GM12801 (cell line): ENCODE results near the gene CDKN2AIPNL.

Experiments
- TF ChIP-seq, protein P1 (sequence below): IDR thresholded peaks from one replicate; pipeline ENCODE4 v1.5.1; 2011; ENCODE audit warnings: control low read depth; ENCODE audit not compliant: insufficient read length; ENCODE audit errors: extremely low read depth

The CDKN2AIPNL gene

DNA sequence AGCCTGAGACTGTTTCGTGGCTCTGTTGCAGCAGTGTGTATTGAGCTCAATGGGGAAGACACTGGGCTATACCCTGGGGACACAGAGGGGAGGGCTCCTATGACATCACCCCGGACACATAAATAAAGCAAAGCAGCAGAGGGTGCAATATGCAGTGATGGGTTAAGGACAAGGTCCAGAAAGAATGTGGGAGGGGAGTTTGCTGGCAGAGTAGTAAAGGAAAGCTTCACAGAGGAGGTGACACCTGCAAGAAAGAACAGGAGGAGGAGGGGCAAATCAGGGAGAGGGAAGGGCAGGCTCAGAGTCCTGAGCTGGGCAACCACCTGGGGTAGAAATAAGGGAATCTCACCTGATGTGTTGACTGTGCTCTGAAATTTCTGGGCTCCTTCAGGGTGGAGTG, 35.3 kb upstream of the CDKN2AIPNL start:
- TF ChIP-seq, protein P1, sequence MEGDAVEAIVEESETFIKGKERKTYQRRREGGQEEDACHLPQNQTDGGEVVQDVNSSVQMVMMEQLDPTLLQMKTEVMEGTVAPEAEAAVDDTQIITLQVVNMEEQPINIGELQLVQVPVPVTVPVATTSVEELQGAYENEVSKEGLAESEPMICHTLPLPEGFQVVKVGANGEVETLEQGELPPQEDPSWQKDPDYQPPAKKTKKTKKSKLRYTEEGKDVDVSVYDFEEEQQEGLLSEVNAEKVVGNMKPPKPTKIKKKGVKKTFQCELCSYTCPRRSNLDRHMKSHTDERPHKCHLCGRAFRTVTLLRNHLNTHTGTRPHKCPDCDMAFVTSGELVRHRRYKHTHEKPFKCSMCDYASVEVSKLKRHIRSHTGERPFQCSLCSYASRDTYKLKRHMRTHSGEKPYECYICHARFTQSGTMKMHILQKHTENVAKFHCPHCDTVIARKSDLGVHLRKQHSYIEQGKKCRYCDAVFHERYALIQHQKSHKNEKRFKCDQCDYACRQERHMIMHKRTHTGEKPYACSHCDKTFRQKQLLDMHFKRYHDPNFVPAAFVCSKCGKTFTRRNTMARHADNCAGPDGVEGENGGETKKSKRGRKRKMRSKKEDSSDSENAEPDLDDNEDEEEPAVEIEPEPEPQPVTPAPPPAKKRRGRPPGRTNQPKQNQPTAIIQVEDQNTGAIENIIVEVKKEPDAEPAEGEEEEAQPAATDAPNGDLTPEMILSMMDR, result no peak

DNA sequence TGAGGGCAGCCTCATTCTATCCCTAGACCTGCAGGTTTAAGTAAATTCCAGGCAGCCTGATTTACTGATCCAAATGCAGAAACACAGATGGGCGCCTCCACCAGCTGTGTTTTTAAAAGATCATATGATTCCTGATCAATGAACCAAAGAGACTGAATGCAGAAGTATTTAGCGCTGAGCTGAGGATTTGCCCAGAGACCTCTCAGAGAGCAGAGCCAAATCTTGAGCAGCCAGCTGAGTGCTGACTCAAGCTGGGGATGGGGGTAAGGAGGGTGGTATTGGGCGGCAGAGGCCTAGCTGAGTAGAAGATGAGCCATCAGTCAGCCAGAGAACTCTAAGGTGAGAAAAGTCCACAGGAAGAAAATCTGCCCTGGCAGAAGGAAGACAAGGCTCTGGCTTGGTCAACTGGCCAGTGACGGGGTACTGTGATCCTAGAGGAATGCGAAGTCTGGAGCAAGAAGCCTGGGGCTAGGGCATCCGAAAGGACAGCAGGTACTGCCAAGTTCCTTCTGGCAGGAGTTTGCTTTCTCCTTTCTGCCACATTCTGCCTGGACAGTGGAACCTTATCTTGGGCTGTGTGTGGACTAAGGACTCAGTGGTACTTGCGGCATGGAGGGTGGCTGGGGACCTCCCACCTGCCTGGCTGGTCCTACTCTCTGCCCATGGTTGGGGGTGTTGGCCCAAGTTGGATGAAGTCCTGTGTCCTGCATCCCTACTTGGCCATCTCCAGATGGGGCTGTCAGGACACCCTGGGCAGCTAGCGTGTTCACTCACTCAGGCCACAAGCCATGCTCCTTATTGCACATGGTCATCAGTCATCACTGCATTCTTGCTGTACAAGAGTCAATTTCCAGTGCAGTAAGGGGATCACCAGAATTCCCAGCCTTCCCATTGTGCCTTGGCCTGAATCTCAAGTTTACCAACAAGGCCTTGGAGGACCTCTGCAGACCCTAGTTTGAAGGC, 34.5 kb upstream of the CDKN2AIPNL start:
- TF ChIP-seq, protein P1, result no peak

DNA sequence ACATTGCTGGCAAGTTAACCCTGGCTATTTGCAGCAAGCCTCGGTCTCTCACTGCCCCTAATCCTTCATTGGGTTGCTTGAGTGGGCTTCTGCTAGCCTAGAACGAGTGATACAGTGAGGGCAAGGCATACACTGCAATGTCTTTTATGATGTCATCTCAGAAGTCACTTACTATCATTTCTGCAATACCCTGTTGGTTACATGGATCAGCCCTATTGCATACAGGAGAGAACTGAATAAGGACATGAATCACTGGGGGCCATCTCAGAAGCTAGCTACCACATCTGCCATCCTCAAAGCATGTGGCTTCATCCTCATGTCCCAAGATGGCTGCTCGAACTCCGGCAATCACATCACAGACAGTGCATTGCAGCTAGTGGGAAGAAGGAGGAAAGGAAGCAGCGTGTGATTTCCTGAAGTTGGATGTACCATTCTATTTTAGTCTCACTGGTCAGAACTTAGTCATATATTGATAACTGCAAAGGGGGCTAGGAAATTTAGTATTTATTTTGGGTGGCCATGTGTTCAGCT, 33.3 kb upstream of the CDKN2AIPNL start:
- TF ChIP-seq, protein P1, result no peak

DNA sequence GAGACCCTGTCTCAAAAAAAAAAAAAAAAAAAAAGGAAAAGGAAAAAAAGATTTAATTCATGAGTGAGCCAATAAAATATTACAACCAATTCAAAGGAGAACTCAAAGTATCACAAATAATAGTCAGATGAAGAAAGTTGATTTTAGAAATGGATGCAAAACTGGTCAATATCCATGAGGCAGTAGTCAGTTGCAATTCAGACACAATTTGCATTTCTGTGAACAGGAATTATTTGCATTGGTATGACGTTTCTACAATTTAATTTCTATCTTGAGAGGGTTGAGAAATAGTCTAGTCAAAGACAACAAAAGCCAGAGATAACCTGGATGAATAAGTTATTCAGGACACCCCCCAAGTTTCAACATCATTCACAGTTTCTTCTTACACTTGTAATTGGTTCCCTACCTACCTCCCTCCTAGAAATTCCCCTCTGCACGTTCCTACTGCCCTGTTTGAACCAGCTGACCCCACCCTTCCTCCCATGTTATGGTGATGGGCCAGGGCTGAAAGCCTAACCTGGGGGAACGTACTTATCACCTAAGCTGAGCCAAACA, 28.6 kb upstream of the CDKN2AIPNL start:
- TF ChIP-seq, protein P1, result no peak

DNA sequence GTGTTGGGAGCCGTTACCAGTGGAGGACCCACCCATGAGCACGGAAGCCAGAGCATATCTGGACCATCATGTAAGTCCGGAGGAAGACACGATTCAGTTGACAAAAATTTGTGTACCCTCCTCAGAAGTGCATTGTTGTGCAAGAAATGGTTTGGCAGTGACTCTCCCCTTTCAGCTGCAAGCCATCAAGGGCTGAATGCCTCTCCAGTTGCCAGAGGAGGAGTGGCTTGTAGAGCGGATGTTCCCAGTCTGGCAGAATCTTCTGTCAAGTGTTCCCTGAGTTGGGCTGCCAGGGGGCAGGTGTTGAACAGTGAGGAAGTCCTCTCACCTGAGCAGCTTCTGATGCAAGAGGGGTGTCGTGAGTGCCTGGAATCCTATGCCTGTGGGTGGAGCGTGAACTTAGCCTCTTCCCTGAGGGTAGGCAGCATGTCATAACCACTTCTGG, 27.6 kb upstream of the CDKN2AIPNL start:
- TF ChIP-seq, protein P1, result no peak

DNA sequence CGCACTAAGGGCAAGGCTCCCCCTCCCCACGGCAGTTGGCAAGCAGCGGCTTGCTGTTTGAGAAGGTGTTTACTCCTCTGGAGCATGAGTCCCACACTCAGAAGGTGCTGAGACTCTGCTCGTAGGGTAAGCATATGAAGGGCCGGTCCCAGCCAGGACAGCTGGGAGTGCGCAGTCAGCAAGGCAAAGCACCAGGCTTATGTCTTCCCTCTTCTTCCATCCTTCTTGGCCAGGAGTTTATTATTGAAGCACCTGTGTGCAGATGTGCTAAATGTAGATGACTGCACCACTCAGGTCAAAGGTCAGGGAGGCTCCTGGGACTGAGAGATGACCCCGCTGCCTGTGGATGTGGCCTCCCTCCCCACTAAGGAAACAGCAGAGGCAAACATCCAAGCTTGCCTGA, 27.0 kb upstream of the CDKN2AIPNL start:
- TF ChIP-seq, protein P1, result no peak

DNA sequence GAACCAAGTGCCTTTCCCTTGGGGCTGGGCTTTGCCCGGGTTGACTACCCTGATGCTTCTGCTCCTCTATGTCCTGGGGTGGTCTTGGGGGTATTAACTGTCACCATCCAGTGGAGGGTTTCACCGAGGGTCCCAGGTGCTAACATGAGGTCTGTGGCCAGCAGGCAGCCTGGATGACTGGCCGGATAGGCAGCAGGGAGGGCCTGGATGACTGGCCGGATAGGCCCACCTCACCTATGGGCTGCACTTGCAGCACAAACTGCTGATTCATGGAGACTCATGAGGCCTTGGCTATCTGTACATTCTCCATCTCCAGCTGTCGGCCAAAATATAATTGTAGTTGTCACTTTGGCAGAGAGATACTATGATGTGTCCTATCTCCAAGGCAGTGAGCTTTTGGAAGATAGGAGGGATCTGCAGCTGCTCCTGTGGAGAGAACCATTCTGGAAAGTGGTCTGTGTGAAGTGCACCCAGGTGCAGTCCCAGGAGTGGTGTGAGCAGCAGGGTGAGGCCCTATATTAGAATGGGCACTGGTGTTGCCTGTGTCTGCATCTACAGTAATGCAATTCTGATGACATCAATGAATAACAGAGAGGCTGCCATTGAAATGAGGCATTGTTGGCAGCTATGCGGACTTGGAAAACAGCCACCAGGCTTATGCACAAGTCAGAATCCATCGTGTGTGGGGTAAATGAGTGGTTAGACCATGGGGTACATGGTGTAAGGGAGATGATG, 26.3 kb upstream of the CDKN2AIPNL start:
- TF ChIP-seq, protein P1, result no peak
